Large intestine (tissue), 3 donors: Measurements from ENCODE around the gene LMBRD2. TPM values are rescaled to one million over a fixed set of nuclear protein-coding genes. Genes with fewer than 3 reads are reported as not detected.
"Not testable (repeated sequence)": the region's sequence is repeated elsewhere in the genome, so short reads cannot be mapped to it uniquely, and the experiment has no call there.

ENCODE experiments used
- DNase-seq, 2 donors: peaks; one replicate each; pipeline versions ENCODE4 v3.0.0 to v3.0.0-alpha.2; 2013
- H3K27ac ChIP-seq: one replicate; pipeline ENCODE4 v1.5.1; 2013; ENCODE audit warnings: low read length
- H3K27me3 ChIP-seq: 2 replicates; pipeline ENCODE4 v1.6.1; 2013; ENCODE audit warnings: low read length; ENCODE audit not compliant: control insufficient read depth, insufficient read depth
- H3K36me3 ChIP-seq: 2 replicates; pipeline ENCODE4 v1.6.1; 2013; ENCODE audit warnings: low read length; ENCODE audit not compliant: control insufficient read depth, insufficient read depth
- H3K4me1 ChIP-seq: one replicate; pipeline ENCODE4 v1.6.1; 2013; ENCODE audit warnings: low read length; ENCODE audit not compliant: control insufficient read depth, insufficient read depth
- H3K4me3 ChIP-seq: one replicate; pipeline ENCODE4 v1.5.1; 2013; ENCODE audit warnings: low read length
- H3K9me3 ChIP-seq: one replicate; pipeline ENCODE4 v1.6.1; 2013; ENCODE audit warnings: mild to moderate bottlenecking, low read depth, low read length, moderate library complexity; ENCODE audit not compliant: control insufficient read depth
- WGBS: methylation state at CpG from one replicate; pipeline ENCODE4 v1.1.5; 2013; ENCODE audit warnings: low lambda C conversion rate; ENCODE audit not compliant: insufficient coverage; 5-methylcytosine and 5-hydroxymethylcytosine counted together
- polyA plus RNA-seq: library from polyadenylated mRNA; unstranded; fragments of 120-200 nt; gene quantifications from one replicate; pipeline ENCODE4 v1.2.1, GENCODE V29; 2013

LMBRD2 gene
- polyA plus RNA-seq, 1 donor: 17.8 TPM

- H3K27ac ChIP-seq: peak overlapping the region; percentile 84
- peaks cover 9% of the 10 kb centered on the region for H3K4me1 ChIP-seq
- peaks cover 25% of the 10 kb centered on the region for H3K36me3 ChIP-seq
- H3K9me3 ChIP-seq: peaks cover 9% of the 10 kb centered on the region
- peak overlapping the region; percentile 69 for H3K4me3 ChIP-seq
- no CpG with 5 or more reads among the region's 23 CpGs for WGBS
- no peaks in the 10 kb centered on the region for H3K27me3 ChIP-seq
- peak; percentile 50 to 61 for DNase-seq
Observed at GRCh38 chr5:36150676-36151433, 832 bp downstream of the LMBRD2 start.

GRCh38 chr5:36147681-36148080 is 4.0 kb downstream of the LMBRD2 start:
- H3K27ac ChIP-seq: no peak overlapping the region
- H3K4me3 ChIP-seq: no peak overlapping the region
- WGBS: 100% methylated on average over 1 of the region's 2 CpGs
- DNase-seq: no peak
- H3K4me1 ChIP-seq: no peaks in the 10 kb centered on the region
- H3K27me3 ChIP-seq: no peaks in the 10 kb centered on the region
- no peaks in the 10 kb centered on the region for H3K36me3 ChIP-seq
- peaks cover 2% of the 10 kb centered on the region for H3K9me3 ChIP-seq

- H3K9me3 ChIP-seq: no peaks in the 10 kb centered on the region
- no peaks in the 10 kb centered on the region for H3K27me3 ChIP-seq
- peaks cover 2% of the 10 kb centered on the region for H3K36me3 ChIP-seq
- no peak for DNase-seq
- H3K4me1 ChIP-seq: no peaks in the 10 kb centered on the region
- peak overlapping the region; percentile 53 for H3K27ac ChIP-seq
- H3K4me3 ChIP-seq: no peak overlapping the region
- WGBS: no CpG with 5 or more reads among the region's 3 CpGs
Observed at GRCh38 chr5:36146390-36146789, 5.3 kb downstream of the LMBRD2 start.

- peaks cover 4% of the 10 kb centered on the region for H3K36me3 ChIP-seq
- H3K27ac ChIP-seq: no peak overlapping the region
- H3K27me3 ChIP-seq: no peaks in the 10 kb centered on the region
- no peak for DNase-seq
- H3K9me3 ChIP-seq: no peaks in the 10 kb centered on the region
- 100% methylated on average over 1 of the region's 4 CpGs for WGBS
- H3K4me1 ChIP-seq: no peaks in the 10 kb centered on the region
- no peak overlapping the region for H3K4me3 ChIP-seq
Observed at GRCh38 chr5:36145311-36145710, 6.4 kb downstream of the LMBRD2 start.

GRCh38 chr5:36138900-36139683 is 12.6 kb downstream of the LMBRD2 start:
- Histone ChIP-seq H3K4me1 (no peaks in the 10 kb centered on the region), H3K27ac (no peak overlapping the region), H3K27me3 (no peaks in the 10 kb centered on the region), H3K9me3 (peaks cover 13% of the 10 kb centered on the region), H3K4me3 (no peak overlapping the region), H3K36me3 (peaks cover 22% of the 10 kb centered on the region)
- no peak for DNase-seq
- no CpG with 5 or more reads among the region's 7 CpGs for WGBS

- no peak for DNase-seq
- no peak overlapping the region for H3K27ac ChIP-seq
- peaks cover 22% of the 10 kb centered on the region for H3K36me3 ChIP-seq
- no peaks in the 10 kb centered on the region for H3K4me1 ChIP-seq
- peaks cover 13% of the 10 kb centered on the region for H3K9me3 ChIP-seq
- H3K4me3 ChIP-seq: no peak overlapping the region
- no peaks in the 10 kb centered on the region for H3K27me3 ChIP-seq
Observed at GRCh38 chr5:36136581-36136980, 15.1 kb downstream of the LMBRD2 start.

- Histone ChIP-seq H3K36me3 (peaks cover 22% of the 10 kb centered on the region), H3K27me3 (no peaks in the 10 kb centered on the region), H3K4me1 (no peaks in the 10 kb centered on the region), H3K9me3 (peaks cover 13% of the 10 kb centered on the region), H3K4me3 (no peak overlapping the region), H3K27ac (no peak overlapping the region)
- DNase-seq: no peak
- 100% methylated on average over 2 of the region's 3 CpGs for WGBS
Observed at GRCh38 chr5:36135988-36136387, 15.7 kb downstream of the LMBRD2 start.

- peaks cover 17% of the 10 kb centered on the region for H3K36me3 ChIP-seq
- not testable (repeated sequence) for H3K27ac ChIP-seq, H3K27me3 ChIP-seq, H3K4me1 ChIP-seq, DNase-seq, H3K4me3 ChIP-seq
- WGBS: 100% methylated on average over 1 of the region's 1 CpG
- peaks cover 11% of the 10 kb centered on the region for H3K9me3 ChIP-seq
Observed at GRCh38 chr5:36133009-36133408, 18.7 kb downstream of the LMBRD2 start.

- not testable (repeated sequence) for H3K27ac ChIP-seq, H3K36me3 ChIP-seq, H3K4me3 ChIP-seq, DNase-seq, H3K4me1 ChIP-seq, H3K27me3 ChIP-seq
- peaks cover 11% of the 10 kb centered on the region for H3K9me3 ChIP-seq
- no CpG with 5 or more reads among the region's 5 CpGs for WGBS
Observed at GRCh38 chr5:36129666-36130065, 22.0 kb downstream of the LMBRD2 start.

- H3K4me1 ChIP-seq: no peaks in the 10 kb centered on the region
- WGBS: 100% methylated on average over 1 of the region's 1 CpG
- peaks cover 9% of the 10 kb centered on the region for H3K36me3 ChIP-seq
Observed at GRCh38 chr5:36128795-36129194, 22.9 kb downstream of the LMBRD2 start.

More at GRCh38 chr5:36128795-36129194, 22.9 kb downstream of the LMBRD2 start:
- H3K4me3 ChIP-seq: no peak overlapping the region
- no peak for DNase-seq
- H3K27ac ChIP-seq: no peak overlapping the region
- H3K9me3 ChIP-seq: peaks cover 11% of the 10 kb centered on the region
- no peaks in the 10 kb centered on the region for H3K27me3 ChIP-seq
